NB4 (cell line): ENCODE results near the gene CLMP.

Experiments
- DNase-seq: peaks from one replicate; pipeline ENCODE4 v3.0.0; 2010; ENCODE audit warnings: low read depth
- H3K4me3 ChIP-seq: one replicate; pipeline ENCODE4 v1.5.1; 2011; ENCODE audit warnings: mild to moderate bottlenecking, low read depth, low read length, moderate library complexity
- CTCF ChIP-seq: IDR thresholded peaks from one replicate; pipeline ENCODE4 v1.5.1; 2012; ENCODE audit warnings: low read depth, low read length
- MAX ChIP-seq: IDR thresholded peaks from 2 replicates; pipeline ENCODE4 v1.6.1; 2011; ENCODE audit warnings: low read depth, low read length
- MYC ChIP-seq: IDR thresholded peaks from 2 replicates; pipeline ENCODE4 v1.6.1; 2011; ENCODE audit warnings: low read depth, low read length
- POLR2A ChIP-seq: IDR thresholded peaks from 2 replicates; pipeline ENCODE4 v1.6.1; 2011; ENCODE audit warnings: mild to moderate bottlenecking; ENCODE audit not compliant: insufficient read length; ENCODE audit errors: extremely low read depth

The CLMP gene

DNA sequence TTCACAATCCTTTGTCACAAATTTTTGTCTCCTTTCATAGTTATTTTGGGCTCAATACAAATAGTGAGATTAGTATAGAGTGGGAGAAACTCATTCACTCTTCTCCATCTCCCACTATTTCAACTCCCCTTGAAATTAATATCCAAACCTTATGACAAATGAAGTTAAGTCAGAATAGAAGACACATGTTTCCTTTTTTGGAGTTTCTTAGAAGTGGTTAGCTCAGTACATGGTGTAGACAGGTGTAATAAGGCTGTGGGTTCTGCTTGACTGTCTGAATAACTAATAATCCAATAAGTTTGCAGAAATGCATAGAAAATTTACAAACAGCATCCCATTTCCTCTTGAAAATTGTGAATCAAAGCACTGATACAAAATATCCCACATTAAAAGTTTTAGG is 122.3 kb downstream of the CLMP start:
- H3K4me3 ChIP-seq: no peak overlapping the region
- DNase-seq: no peak
- TF ChIP-seq POLR2A (no peak), CTCF (no peak)

GRCh38 chr11:123072332-123072761 is 122.7 kb downstream of the CLMP start:
- TF ChIP-seq CTCF (no peak), MYC (no peak), MAX (no peak), POLR2A (no peak)
- DNase-seq: no peak
- no peak overlapping the region for H3K4me3 ChIP-seq

- peak; percentile 33 for DNase-seq
- TF ChIP-seq POLR2A: no peak
- no peak for TF ChIP-seq MAX
- no peak for TF ChIP-seq CTCF
- TF ChIP-seq MYC: no peak
- H3K4me3 ChIP-seq: peak overlapping the region; percentile 18
Observed at GRCh38 chr11:123069908-123070821, 124.9 kb downstream of the CLMP start.

DNA sequence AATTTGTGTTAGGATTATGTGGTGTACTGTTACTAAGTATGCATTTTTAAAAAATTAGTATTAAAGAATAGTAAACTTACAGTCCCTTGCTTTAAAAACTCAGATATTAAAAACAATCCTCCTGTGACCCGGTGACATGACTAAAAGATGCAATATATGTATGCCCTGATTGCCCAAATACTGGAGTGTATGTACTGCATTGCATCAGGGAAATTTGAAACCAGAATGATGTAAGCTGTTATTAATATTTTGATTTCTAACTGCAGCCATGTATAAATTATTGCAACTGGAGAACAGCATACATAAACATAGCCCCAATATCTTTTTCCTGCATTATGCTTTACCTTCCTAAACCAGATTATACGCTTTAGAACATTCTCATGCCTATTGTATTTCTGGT is 129.4 kb downstream of the CLMP start:
- no peak overlapping the region for H3K4me3 ChIP-seq
- DNase-seq: no peak
- TF ChIP-seq POLR2A: no peak
- no peak for TF ChIP-seq CTCF
- TF ChIP-seq MYC: no peak
- TF ChIP-seq MAX: no peak

DNA sequence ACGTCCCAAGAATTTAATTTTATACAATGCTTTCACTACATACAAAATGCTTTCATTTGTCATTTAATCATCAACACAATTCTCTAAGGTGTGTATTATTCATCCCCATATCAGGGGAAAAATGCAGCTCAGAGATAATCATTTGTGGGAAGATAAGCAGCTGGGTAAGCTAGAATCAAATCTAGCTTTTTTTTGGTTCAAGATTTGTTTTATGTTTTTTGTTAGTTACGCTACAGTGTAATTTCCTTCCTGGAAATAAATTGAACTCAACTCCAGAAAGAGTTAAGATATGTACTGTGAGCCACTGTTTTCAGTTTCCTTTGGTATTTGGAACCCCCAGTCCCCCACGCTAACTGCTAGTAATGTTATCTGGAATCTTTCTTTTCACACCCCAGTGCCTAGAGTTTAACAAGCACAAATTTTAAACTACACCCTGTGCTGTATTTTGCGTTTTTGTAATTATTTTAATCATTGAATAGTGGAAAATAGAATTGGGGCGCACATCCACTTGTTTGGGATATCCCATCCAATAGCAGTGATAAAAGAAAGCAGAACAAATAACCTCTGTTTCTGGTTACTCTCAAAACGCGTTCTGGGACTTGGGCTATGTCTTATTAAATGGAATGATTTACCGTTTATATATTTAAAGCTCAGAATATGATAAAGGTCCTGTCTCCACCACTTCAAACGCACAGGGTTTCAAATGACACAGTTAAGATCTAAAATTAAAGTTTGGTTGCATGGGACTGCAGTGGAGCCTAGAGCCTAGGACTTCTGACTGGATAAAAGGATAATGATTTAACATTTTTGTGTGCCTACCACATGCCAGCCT is 131.0 kb downstream of the CLMP start:
- no peak for TF ChIP-seq MAX
- no peak for TF ChIP-seq MYC
- TF ChIP-seq CTCF: no peak
- TF ChIP-seq POLR2A: no peak
- H3K4me3 ChIP-seq: peak overlapping the region; percentile 85
- DNase-seq: peak; percentile 18
